HG02623 (cell line): ENCODE measurements around the gene TAGLN.

Source experiments
- ATAC-seq: cut with Tn5 transposase; IDR thresholded peaks from one replicate; pipeline ENCODE4 v1.9.1; 2021; ENCODE audit warnings: moderate library complexity; ENCODE audit not compliant: unreplicated experiment

The TAGLN gene

DNA sequence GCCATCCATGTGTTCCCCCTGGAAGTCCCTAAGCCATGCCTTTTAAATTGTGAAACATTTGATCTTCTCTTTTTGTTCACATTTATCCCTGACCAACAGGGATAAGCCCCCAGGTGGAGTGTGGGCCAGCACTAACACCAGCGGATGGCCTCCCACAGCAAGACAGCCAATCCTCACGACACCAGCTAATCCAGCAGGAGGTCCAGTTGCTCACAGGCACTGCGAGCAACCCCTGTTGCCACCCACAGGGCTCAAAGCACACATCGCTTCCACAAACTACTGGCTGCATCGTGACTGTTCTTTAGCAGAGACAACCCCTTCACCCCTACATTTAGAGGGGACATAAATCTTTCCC, 30.7 kb downstream of the TAGLN start:
- ATAC-seq: no peak

- no peak for ATAC-seq
Measured at GRCh38 chr11:117230286-117230961, 31.3 kb downstream of the TAGLN start.

DNA sequence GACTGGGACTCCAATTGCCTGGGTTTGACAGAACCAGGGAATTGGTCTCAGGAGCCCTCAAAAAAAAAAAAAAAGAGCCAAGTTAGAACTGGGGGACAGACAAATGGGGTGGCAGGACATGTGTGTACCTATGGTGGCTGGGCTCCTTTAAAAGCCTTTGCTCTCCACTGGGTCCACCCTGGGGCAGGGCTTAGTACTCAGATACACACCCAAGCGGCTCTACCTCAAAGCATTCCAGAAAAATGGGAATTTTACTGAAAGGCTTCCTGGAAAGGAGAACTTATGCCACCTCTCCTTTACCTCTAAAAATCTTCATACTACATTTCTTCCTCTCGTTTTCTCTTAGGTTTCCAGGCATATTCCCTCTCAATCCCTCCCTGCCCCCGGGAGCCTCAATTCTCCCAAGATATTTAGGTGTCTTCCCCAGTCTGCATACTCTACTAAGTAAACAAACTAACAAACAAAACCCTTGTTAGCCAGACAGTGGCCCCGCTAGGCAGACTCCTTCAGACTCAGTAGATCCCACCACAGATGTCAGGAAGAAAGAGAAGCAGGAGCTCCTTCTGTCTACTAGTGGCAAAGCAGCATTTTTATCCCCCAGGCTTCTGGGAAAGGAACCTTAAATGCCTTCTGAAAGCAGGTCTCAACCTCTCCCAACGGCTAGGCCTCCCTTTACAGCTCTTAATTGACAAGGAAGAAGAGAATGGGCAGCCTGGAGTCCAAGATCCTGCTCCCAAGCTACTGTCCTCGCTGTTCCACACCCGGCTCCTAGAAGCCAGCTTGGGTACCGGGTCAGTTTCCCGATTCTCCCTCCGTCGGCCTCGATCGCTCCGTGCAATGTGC, 32.0 kb downstream of the TAGLN start:
- no peak for ATAC-seq

DNA sequence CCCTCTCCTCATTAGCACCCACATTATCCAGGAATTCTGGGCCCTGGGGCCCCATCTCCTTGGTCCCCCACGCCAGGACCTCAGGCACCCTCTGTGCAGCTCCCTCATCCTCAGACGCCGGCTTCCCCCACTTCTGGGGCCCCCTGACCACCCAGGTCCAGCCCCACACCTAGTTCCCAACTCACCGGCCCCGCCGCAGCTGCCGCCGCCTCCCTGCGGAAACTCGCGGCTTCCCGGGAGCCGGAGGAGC, 32.6 kb downstream of the TAGLN start, which contains the start of gene PCSK7:
Gene PCSK7, minus strand, starts transcription at position 232 of the 250 bp plus-strand sequence. CDS start 2,229 bp downstream, outside the sequence.
- ATAC-seq: no peak

DNA sequence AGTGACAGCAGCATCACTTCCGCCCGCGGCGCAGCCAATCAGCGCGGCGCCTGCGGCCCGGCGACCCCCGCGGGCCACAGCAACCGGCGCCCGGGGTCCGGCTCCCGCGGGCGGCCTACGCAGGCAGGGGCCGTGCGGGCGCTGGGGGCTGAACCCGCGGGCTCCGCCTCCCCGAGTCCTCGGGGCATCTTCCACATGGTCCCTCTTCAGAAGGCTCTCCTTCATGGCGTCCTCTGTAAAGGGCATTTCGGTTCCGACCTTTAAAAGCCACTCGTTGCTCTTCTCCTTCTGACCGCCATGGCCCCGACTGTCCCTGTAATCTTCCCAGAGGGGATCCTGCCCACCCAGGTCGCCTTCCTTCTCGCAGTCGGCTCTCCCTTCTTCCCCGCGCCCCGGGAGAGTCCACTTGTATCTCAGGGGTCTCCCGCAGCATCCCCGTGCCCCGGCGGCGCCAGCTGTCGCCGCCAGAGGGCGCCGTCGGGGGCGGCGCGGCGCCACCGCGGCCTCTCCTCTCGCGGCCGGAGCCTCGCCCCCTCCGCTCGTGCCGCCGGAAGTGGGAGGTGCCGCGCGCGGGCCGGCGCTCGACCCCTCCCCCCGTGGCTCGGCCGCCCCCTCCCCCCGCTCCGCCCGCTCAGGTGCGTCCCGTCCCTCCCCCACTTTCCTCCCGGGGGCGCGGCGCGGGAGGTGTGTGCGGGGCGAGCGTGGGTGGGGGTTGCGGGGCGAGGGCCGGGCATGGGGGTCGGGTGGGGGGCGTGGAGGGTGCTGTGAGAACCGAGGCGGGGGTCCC, 33.1 kb downstream of the TAGLN start, which contains the start of gene RNF214:
Gene RNF214, plus strand, starts transcription at position 580 of the 787 bp plus-strand sequence. CDS start 1,602 bp downstream, outside the sequence.
- ATAC-seq: peak; percentile 71

- ATAC-seq: no peak
Measured at GRCh38 chr11:117232911-117233409, 33.8 kb downstream of the TAGLN start.

- no peak for ATAC-seq
Measured at GRCh38 chr11:117238221-117238620, 39.1 kb downstream of the TAGLN start.

- no peak for ATAC-seq
Measured at GRCh38 chr11:117239295-117239694, 40.1 kb downstream of the TAGLN start.

- no peak for ATAC-seq
Measured at GRCh38 chr11:117248341-117248740, 49.2 kb downstream of the TAGLN start.

GRCh38 chr11:117249571-117249970, 50.4 kb downstream of the TAGLN start:
- ATAC-seq: no peak

- ATAC-seq: no peak
Measured at GRCh38 chr11:117251506-117251905, 52.3 kb downstream of the TAGLN start.

DNA sequence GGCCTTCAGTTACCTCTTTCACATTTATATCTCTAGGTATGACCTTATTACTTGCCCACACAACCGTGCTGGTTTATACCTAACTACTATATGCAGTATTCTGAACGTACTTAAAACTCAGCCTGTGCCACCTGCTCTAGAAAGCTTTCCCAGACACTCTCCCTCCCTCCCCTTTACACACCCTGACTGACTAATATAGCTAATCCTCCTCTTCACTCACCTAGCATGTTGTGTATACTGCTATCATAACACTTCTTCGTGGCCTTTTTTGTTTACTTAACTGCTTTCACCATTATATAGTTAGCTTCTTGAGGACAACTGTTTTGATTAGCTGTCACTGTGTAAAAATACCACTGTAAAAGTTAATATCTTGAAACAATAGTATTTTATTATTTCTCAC, 56.8 kb downstream of the TAGLN start:
- ATAC-seq: no peak

DNA sequence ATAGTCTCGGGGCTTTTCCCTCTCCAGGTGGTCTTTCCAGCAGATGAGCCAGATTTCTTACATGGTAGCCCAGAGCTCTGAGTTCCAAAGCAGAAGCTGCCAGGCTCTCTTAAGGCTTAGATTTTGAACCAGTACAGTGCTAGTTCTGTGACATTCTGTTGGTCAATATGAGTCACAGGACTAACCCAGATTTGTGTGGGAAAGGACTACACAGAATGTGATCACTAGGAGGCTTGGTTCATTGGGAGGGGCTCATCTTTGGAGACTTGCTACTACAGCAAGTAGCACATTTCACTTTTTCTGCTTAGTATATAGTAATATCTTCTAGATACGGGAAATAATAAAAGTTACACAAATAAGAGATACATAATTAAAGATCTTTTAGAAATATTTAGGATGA, 57.4 kb downstream of the TAGLN start:
- ATAC-seq: no peak
